GM18511 (cell line): ENCODE results near the gene GLYATL1.

ENCODE experiments used
- ATAC-seq: cut with Tn5 transposase; IDR thresholded peaks from one replicate; pipeline ENCODE4 v1.9.1; 2021; ENCODE audit warnings: mild to moderate bottlenecking, moderate library complexity; ENCODE audit not compliant: unreplicated experiment

GLYATL1 gene

GRCh38 chr11:58926251-58926650 is 13.0 kb upstream of the GLYATL1 start:
- ATAC-seq, result no peak

- ATAC-seq, result no peak
Measured at GRCh38 chr11:58926695-58927094, 12.6 kb upstream of the GLYATL1 start.

DNA sequence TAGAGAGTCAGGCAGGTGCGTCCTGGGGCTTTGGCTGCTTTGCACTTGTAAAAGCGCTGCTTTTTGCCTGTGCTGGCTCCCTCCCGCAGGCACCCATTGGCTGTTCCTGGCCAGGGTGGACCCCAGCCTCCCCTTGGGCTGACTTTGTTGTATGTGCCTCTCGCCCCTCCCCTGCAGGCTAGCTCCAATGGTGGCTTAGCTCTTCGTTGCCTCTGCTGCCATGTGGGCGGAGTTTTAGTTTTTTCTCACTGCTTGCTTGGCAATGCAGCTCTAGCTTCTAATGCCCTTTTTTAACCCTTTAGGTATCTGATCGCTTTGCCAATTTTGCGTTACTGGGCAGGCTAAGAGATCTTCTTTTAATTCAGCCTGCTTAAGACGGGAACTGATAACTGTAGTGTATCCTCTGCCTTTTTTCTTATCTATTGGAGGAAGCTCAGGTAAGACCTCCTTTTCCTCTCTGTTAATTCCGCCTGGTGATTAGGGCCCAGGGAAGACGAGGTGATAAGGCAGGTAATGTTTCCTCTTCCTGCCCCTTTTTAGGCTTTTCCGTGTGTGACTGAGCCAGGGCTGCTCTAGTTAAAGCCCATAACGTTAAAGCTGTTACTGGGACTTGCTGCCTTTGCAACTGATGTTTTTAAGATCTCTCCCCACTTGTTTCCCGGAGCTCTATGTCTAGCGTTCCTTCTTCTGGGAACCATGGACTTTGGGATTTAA is 11.7 kb upstream of the GLYATL1 start:
- ATAC-seq, result no peak

GRCh38 chr11:58928107-58928499 is 11.2 kb upstream of the GLYATL1 start:
- no peak for ATAC-seq

DNA sequence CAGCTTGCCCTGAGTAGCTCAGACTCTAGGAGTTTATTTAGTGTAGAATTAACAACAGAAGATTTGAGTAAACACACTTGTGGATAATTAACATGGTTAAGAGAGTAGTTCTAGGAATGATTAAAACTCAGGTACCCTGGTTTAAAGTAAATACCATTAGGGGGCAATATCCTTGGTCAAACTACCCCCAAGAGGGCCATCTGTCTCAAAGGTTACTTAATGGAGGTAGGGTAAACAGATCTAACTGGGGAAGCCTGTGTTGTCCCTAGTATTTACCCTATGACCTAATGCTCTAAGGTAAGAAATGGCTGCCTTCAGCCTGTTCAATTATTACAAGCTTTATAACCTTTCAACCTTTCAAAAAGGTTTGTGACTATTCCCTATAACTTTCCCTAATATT is 10.6 kb upstream of the GLYATL1 start:
- ATAC-seq, result no peak

DNA sequence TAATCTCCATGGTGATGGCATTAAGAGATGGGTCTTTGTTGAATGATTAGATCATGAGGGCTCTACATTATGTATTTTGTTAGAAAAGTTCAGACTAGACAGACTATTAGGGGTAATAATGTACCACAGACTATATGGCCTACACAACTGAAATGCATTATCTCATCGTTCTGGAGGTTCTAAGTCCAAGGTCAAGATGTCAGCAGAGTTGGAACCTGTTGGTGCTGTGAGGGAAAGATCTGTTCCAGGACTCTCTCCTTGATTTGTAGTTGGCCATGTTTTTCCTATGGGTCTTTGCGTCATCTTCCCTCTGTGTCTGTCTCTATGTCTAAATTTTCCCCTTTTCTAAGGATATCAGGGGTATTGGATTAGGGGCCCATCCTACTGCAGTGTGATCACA is 8.4 kb upstream of the GLYATL1 start:
- no peak for ATAC-seq

GRCh38 chr11:58933661-58934060 is 5.6 kb upstream of the GLYATL1 start:
- ATAC-seq, result no peak

GRCh38 chr11:58934945-58935513 is 4.3 kb upstream of the GLYATL1 start:
- ATAC-seq, result no peak

DNA sequence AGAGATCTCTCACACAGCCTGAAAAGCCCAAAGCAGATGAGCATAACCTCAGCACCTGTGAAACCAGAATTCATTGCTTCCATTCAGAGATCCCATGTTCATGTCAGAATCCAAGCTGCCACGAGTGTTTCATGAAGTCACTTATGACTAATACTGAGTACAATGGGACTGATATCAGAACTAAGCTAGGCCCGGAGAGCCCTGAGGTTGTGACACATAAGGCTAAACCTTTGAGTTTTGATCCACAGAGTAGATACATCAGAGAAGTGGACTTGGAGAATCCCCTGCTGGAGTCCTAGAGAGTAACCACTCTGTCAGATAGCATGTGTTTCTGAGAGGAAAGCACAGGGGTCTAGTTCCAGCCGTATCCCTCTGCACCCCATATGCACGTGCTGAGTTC is 890 bp upstream of the GLYATL1 start:
- no peak for ATAC-seq

DNA sequence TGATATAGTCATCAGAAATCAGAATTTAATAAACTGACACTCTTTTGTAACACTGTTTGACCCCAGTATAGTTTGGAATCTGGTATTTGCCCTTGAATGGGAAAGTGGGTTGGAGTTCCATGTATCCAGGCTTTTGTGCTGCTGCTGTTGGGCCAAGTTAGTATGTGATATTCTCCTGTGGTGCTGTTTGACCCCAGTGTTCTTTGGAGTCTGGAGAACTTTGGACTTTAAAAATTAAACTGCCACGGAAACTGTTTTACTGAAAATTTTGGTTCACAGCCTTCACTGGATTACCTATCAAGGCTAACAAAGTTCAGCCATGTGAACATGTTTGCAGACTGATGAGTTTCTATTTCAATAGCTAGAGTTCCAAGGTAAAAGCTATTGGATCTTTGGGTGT is 740 bp downstream of the GLYATL1 start:
- no peak for ATAC-seq

DNA sequence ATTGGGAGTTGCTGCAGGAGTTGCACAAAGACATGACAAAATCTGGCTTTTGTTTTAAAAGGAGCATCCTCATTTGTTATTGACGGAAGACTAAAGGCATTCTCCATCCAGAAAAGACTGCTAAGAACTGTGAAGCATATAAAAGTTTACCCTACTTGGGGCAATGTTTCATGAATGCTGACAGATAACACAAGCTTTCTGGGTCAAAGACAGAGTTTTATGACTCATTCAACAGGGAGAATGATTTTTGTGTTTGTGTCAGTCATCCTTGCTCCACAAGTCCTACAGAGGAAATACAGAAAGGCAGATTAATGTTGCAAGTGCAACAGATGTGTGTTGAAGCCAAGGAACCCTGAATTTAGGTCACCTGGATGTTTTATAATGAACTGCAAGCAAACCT is 2.5 kb downstream of the GLYATL1 start:
- no peak for ATAC-seq

GRCh38 chr11:58945663-58946062 is 6.4 kb downstream of the GLYATL1 start:
- ATAC-seq, result no peak

- no peak for ATAC-seq
Measured at GRCh38 chr11:58949184-58949583, 9.9 kb downstream of the GLYATL1 start.

DNA sequence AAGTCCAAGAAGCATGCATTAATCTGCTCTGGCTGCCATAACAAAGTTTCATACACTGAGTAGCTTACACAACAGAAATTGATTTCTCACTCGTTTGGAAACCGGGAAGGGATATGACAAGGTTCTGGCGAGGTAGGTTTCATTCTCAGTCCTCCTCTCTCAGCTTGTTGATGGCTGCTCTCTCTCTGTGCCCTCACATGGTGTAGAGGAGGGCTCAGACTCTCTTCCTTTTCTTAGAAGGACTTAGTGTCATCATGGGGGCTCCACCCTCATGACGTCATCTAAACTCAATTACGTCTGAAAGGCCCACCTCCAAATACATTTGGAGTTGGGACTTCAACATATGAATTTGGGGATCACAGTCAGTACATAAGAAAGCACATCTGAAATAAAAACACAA is 18.6 kb downstream of the GLYATL1 start:
- peak; percentile 57 for ATAC-seq

GRCh38 chr11:58958500-58958899 is 19.2 kb downstream of the GLYATL1 start:
- ATAC-seq, result no peak

GRCh38 chr11:58963551-58964104 is 24.3 kb downstream of the GLYATL1 start:
- no peak for ATAC-seq

- ATAC-seq, result no peak
Measured at GRCh38 chr11:58965246-58965985, 26.1 kb downstream of the GLYATL1 start.

DNA sequence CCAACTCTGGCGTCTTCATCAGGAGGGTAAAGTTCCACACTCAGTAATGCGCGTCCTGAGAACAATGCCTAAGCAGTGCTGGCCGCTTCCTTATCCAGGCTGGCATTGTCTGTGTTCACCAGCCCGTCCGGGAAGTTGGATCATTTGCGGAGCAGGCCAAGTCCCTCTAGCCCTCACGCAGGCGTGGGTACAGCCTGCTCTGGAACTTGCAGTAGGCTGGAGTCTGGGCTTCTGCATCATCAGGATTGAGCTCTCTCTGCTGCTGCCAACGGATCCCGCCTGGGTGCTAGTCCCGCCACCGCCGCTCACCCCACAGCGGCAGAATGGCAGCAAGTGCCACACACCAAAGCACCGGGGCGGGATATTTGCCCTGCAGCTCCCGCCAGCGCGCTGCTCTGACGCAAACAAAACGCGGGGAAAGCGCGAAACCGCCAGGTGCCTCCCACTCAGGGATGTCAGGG is 29.0 kb downstream of the GLYATL1 start:
- no peak for ATAC-seq

DNA sequence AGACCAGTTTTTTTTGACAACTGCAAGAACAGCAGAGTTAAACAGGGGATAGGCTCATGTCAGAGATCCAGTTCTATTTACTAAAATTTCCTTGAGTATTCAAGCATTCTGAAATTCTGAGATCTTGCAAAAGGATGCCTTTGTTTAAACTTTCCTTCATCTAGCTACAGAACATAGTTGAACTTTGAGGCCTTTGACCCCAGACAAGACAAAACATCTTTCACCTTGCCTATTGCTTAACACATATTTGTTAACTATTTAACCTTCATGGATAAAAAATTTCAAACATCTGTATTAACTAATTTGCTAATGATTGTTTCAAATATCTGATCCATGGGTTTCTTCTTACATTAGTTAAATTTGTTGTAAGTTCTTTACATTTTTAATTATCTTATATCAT is 38.2 kb downstream of the GLYATL1 start:
- ATAC-seq, result no peak

DNA sequence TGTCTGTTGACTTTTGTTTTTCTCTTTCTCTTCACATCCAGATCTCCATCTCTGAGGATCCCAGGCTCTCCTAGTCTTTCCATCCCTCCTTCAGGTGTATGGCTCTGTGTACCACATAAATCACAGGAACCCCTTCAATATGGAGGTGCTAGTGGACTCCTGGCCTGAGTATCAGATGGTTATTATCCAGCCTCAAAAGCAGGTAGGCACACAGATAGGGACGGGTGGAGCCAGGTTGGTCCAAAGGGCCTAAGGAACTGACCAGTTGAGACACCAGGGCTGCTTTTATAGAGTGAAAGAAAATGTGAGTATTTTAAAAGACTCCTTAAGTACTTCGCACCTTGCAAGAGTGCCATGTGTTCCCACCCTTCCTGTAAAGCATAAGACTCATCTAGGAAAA is 39.9 kb downstream of the GLYATL1 start:
- no peak for ATAC-seq

- ATAC-seq, result no peak
Measured at GRCh38 chr11:58980159-58980843, 41.0 kb downstream of the GLYATL1 start.
